ENCODE measurements around the gene KCTD10. TPM values are rescaled to one million over a fixed set of nuclear protein-coding genes. Genes with fewer than 3 reads are reported as not detected.

KCTD10 gene
- total and polyA plus RNA-seq, 8 donors, result 6.7 to 16.7 (median 10.7) TPM

DNA sequence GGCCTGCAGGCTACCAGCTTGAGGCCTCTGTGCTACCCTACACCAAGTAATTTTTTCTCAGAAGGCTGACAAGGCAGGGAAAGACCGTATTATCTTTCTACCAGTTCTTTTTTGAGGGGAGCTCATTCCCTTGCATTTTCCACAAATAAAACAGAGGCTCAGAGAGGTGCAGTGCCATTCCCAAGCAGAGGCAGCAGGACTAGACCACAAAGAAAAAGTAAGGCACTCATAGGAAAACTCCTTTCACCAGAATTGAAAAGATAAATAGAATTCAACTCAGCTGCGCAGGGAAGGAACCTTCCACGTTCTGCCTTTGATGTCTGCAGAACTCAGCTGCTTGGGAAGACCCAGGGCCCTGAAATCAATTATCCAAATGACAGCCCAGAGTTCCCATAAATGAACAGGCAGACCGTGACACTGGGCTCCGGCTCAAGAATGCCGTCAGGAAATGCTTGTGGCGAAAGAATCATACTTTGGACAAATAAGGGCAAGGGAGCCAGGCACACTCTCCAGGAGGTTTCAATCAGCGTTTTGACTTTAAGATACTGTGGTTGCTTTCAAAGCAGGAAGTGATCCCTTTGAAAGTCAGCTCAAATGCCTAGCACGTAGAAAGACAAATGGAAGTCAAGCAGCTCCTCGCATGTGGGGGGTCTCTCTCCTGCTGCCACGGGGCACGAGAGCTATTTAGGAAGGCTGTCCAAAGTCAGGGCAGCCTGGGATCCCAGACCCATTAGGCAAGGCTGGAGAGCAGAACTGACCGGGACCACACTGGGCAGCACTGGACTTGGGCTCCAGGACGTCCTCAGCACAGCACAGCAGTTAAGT is 14.0 kb downstream of the KCTD10 start:
- Histone ChIP-seq H3K4me1 (peaks cover 3 to 25% (median 20%) of the 10 kb centered on the region in 3 donors), H3K27ac (peak overlapping the region; percentile 64 to 87 (median 77)), H3K27me3 (no peaks in the 10 kb centered on the region), H3K4me3 (no peak overlapping the region), H3K36me3 (no peaks in the 10 kb centered on the region), H3K9me3 (no peaks in the 10 kb centered on the region)
- intact Hi-C loops (cut with DNase I), result no loop called here
- peak in 4 of 6 donors; percentile 41 to 63 (median 50) for DNase-seq
- peak; percentile 73 to 82 (median 78) for ATAC-seq
- WGBS, 2 donors, result 49 to 50% methylated on average over 14 of the region's 14 CpGs
- peak; percentile 85 for FAIRE-seq
- TF ChIP-seq CTCF (IDR thresholded peaks at IDR 0.05), result no peak

DNA sequence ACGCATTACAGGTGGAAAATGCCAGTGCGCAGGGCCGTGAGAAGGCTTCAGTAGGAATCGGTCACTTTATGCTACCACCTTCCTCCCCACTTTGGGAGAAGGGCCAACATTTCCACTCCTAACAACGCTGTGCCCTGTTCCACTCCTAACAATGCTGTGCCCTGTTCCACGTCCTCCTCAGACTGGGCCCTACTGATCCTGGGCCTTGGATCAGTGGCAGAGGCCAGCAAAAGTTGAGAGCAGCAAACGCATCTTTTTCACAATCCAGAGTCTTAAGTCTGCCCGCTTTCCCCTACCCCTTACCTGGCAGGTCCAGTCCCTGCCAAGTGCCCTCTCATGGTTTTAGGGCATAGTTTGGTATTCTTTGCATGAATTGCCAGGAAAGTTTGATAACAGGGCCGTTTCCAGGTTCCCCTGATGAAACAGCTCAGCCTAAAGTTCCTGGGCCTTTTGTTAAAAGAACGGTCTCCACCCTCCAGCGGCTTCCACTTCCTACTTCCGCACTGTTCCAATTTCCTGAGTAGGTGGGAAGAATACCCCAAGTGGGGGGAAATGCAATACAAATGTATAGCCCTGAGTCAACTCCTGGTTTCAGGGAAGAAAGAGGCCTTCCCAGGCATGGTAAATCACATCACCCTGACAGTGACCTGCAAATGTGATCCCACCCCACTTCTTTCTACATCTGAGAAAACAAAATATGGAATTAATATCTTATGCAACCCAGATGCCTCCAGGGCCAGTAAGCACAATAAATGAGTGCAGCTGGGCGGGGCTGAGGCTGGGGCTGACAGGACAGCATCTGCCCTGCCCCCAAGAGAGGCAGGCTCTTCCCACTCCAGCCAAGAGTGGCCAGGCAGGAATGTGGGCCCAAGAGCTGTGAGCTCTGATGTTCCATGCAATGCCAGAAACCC is 15.0 kb downstream of the KCTD10 start:
- no peak for TF ChIP-seq CTCF (IDR thresholded peaks at IDR 0.05)
- Histone ChIP-seq H3K27me3 (no peaks in the 10 kb centered on the region), H3K4me3 (no peak overlapping the region), H3K4me1 (peaks cover 3 to 25% (median 20%) of the 10 kb centered on the region in 3 donors), H3K36me3 (peaks cover 0 to 6% (median 0%) of the 10 kb centered on the region in 3 donors), H3K9me3 (no peaks in the 10 kb centered on the region), H3K27ac (peak overlapping the region; percentile 64 to 87 (median 77))
- no peak for FAIRE-seq
- peak; percentile 57 to 75 (median 74) for ATAC-seq
- intact Hi-C loops (cut with DNase I), result no loop called here
- peak in 4 of 6 donors; percentile 41 to 45 (median 43) for DNase-seq
- WGBS, 2 donors, result 74 to 79% methylated on average over 13 of the region's 13 CpGs

- FAIRE-seq (no peak), DNase-seq (peak in 1 of 6 donors; percentile 37), ATAC-seq (peak in 3 of 4 donors; percentile 24 to 60 (median 55))
- Histone ChIP-seq H3K27me3 (no peaks in the 10 kb centered on the region), H3K36me3 (peaks cover 0 to 8% (median under 1%) of the 10 kb centered on the region in 3 donors), H3K4me1 (peaks cover 3 to 25% (median 20%) of the 10 kb centered on the region in 3 donors), H3K9me3 (no peaks in the 10 kb centered on the region), H3K4me3 (no peak overlapping the region), H3K27ac (peak overlapping the region; percentile 15 to 87 (median 75))
- intact Hi-C loops (cut with DNase I), result no loop called here
- WGBS, 2 donors, result 75 to 77% methylated on average over 8 of the region's 8 CpGs
- no peak for TF ChIP-seq CTCF (IDR thresholded peaks at IDR 0.05)
Observed at GRCh38 chr12:109461049-109461845, 15.9 kb downstream of the KCTD10 start.

GRCh38 chr12:109460538-109460937 is 16.6 kb downstream of the KCTD10 start:
- peaks cover 2 to 14% (median 8%) of the 10 kb centered on the region in 3 donors for H3K36me3 ChIP-seq
- intact Hi-C loops (cut with DNase I), result no loop called here
- H3K4me1 ChIP-seq, result peaks cover 3 to 25% (median 20%) of the 10 kb centered on the region in 3 donors
- H3K4me3 ChIP-seq, result no peak overlapping the region
- no peaks in the 10 kb centered on the region for H3K27me3 ChIP-seq
- 89 to 91% methylated on average over 13 of the region's 13 CpGs for WGBS, 2 donors
- peak overlapping the region; percentile 15 to 87 (median 75) for H3K27ac ChIP-seq
- TF ChIP-seq CTCF (IDR thresholded peaks at IDR 0.05), result no peak
- no peak for DNase-seq
- H3K9me3 ChIP-seq, result no peaks in the 10 kb centered on the region
- no peak for ATAC-seq
- FAIRE-seq, result no peak

Data from pancreas (tissue), 10 donors.